GM19043 (cell line): ENCODE results near the gene CCDC40.

Experiments used
- ATAC-seq: cut with Tn5 transposase; IDR thresholded peaks from one replicate; pipeline ENCODE4 v1.9.1; 2021; ENCODE audit warnings: low read depth; ENCODE audit not compliant: unreplicated experiment

The CCDC40 gene

DNA sequence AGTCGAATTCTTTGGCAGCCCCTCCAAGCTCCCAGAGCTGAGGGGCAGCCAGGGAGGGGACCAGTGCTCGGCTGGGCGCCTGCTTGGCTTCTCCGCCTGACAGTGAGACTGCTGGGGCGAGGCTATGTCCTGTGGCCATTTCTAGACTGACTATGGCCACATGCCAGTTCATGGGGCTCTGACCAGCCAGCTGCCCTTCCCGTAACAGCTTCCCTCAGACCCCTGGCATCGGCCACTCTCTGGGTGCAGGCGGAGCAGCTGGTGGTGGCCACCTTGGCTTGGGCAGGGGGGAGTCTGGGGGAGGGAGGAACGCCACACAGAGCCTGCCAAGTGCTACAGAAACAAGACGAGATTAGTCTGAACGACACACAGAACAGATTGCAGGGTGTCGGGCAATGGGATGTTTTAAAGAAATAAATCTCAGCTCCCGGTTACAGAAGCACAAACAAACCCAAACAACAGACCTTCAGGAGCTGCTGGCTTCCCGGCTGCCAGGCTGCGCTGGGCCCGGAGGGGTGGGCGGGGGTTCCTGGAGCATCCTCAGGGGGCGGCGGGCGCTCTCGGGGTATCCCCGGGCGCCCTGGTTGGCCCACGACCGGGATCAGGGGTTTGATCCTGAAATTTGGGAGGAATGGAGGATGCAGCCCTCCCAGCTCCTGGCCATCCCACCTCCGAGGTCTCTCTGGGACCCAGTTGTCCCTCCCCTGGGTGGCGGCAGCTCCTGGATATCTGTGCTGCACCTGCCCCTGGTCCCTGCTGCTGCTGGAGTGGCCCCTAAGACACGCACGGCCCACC is 35.3 kb upstream of the CCDC40 start:
- ATAC-seq: no peak

- ATAC-seq: no peak
Measured at GRCh38 chr17:80002070-80002641, 34.3 kb upstream of the CCDC40 start.

DNA sequence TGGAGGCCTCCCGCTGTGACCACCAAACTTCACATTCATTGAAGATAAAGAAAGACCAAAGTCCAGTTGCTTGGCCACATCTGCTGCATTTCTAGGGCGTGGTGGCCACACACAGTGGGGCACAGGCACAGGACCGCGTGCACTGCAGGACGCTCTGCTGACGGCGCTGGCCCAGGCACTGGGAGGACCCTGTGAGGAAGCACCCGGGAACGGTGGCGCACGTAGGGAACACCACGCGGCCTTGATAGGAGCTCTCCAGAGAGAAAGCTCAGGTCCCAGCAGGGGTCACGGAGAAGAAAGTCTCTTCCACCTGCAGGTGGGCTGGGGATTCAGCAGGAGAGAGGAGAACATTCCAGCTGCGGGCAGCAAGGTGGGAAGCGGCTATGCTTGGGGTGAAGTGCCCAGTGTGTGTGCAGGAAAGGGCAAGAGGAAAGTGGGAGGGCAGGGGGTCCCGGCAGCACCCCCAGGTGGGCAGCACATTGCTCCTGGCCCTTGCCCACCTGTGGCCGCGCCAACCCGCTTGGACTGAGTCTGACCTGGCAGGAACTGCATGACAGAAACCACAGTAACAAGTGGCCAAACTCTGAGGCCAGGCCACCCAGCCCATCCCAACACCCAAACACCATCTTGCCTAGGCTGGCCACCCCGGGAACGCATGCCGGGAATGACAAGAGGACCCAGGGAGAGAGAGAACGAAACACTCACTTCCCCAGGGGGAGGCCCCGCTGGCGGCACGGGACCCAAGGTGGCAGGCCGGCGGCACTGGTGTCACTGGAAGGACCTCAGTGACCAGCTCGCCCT is 33.6 kb upstream of the CCDC40 start:
- ATAC-seq: no peak

DNA sequence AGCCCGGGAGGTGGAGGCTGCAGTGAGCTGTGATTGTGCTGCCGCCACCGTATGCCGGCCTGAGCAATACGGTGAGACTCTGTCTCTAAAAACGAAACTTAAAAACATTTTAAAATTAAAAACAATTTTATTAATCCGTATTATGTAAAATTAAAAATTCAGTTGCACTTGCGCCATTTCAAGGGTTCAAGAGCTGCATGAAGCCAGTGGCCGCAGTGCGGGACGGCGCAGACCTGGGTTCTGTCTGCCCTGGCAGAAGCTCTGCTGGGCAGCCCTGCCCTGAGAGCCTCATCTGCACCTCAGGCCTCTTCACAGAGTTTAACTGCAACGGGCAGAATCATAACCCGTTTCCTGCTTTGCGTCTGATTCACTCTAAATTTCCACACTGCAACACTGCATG is 32.5 kb upstream of the CCDC40 start:
- no peak for ATAC-seq

GRCh38 chr17:80005360-80006338 is 30.8 kb upstream of the CCDC40 start:
- no peak for ATAC-seq

DNA sequence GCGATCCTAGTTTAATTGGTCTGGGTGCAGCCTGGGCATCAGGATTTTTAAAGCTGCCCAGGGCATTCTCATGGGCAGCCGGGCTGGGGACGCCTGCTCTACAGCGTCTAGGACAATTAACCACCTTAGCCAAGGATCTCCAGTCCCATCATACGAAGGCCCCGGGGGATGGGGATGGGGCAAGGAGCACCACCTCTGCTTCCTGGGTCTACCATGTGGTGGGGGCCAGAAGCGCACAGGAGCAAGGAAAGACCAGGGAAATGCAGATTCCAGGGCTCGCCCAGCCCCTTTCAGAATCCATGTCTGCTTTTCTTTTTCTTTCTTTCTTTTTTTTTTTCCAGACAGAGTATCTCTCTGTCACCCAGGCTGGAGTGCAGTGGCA is 30.1 kb upstream of the CCDC40 start:
- ATAC-seq: no peak

DNA sequence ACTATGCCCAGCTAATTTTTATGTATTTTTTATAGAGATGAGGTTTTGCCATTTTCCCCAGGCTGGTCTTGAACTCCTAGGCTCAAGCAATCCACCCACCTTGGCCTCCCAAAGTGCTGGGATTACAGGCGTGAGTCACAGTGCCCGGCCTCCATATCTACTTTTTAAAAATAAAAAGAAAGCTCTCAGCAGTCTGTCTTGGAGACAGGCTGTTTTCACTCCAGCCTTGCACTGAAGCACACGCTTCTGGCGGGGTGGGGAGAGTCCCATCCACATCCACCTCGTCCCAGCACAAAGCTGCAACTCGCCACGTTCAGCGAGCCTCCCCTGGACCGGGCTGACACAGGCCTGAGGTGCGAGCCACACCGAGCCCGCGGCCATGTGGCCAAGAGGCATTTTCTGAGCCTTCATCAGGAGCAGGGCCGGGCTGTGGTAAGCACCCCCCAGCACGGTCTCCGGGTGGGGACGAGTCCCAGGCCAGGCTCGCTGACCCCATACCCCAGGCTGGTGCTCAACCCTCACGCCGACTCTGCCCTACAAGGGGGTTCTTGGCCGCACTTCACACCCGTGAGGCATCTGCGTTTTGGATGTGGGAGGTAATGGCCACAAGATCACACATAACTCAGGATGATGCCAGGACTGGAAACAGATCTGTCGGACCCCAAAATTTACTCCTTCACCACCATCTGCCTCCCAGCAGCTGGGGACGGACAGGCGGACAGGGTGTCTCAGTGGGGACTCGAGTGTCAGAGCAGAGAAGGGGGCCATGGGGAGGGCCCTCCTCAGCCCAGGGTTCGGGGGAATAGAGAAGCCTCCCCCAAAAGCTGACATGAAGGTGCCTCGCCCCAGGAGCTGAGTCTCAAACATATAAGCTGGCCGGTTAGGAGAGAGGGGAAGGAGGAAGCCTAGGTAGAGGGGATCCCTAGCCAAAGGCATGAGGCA is 29.4 kb upstream of the CCDC40 start:
- no peak for ATAC-seq

GRCh38 chr17:80007939-80008338 is 28.5 kb upstream of the CCDC40 start:
- ATAC-seq: no peak

DNA sequence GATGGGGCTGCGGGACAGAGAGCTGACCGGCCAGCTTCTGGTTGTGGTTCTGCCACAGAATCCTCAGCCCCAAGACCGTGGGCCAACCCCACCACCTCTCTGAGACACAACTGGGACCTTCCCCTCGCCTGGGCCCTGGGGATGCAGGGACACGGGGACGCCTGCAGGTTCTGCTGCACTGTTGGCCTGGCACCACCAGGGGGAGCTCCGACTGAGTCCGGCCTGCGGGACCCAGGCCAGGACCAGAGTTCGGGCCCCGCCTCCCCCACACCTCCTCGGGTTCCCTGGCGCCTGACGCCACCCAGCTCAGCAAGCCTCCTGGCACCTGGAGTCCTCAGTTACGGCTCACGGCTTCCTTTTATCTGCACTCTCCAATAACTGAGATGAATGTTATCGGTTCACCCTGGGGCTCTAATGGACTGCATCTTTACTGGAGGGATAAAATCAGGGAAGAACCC is 28.0 kb upstream of the CCDC40 start:
- no peak for ATAC-seq

GRCh38 chr17:80008848-80009247 is 27.6 kb upstream of the CCDC40 start:
- no peak for ATAC-seq

DNA sequence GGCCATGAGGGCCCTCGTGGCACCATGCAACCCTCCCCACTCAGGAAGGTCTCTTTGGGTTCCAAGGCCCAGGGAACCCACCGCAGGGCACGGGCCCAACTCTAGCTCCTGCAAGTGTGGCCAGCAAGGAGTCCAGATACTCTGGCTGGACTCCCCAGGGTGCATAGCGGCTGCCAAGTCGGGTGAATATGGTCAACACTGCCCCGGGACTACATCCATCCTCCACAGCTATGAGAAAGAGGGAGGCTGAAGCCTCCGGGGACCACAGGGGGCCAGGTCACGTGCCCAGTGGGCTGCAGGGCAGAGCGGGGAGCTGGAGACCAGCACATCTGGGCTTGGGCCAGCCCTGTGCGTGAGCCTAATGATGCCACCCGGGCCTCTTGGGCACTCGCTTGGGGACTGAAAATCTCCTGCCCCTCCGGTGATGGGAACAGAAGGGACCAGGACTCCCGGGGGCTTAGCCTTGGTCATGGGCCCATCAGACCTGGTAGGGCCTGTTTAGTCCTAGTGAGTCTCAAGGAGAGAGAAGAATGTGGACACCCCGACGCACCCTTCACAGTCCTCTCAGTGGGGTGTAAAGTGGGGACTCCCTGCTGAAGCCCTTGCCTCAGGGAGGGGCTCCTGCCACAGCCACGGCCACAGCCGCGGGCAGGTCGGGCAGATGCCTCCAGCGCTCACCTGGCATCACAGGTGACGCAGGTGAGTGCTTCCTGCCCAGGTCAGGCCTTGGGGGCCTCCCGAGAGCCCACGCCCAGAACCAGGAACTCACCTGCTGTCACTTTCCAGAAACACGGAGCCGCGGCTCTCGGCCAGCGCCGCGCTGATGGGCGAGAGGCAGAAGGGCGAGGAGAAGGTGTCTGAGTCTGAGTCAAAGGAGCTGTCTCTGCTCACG is 26.8 kb upstream of the CCDC40 start:
- ATAC-seq: no peak

- ATAC-seq: no peak
Measured at GRCh38 chr17:80010283-80010858, 26.1 kb upstream of the CCDC40 start.

GRCh38 chr17:80011989-80012555 is 24.4 kb upstream of the CCDC40 start:
- ATAC-seq: no peak

DNA sequence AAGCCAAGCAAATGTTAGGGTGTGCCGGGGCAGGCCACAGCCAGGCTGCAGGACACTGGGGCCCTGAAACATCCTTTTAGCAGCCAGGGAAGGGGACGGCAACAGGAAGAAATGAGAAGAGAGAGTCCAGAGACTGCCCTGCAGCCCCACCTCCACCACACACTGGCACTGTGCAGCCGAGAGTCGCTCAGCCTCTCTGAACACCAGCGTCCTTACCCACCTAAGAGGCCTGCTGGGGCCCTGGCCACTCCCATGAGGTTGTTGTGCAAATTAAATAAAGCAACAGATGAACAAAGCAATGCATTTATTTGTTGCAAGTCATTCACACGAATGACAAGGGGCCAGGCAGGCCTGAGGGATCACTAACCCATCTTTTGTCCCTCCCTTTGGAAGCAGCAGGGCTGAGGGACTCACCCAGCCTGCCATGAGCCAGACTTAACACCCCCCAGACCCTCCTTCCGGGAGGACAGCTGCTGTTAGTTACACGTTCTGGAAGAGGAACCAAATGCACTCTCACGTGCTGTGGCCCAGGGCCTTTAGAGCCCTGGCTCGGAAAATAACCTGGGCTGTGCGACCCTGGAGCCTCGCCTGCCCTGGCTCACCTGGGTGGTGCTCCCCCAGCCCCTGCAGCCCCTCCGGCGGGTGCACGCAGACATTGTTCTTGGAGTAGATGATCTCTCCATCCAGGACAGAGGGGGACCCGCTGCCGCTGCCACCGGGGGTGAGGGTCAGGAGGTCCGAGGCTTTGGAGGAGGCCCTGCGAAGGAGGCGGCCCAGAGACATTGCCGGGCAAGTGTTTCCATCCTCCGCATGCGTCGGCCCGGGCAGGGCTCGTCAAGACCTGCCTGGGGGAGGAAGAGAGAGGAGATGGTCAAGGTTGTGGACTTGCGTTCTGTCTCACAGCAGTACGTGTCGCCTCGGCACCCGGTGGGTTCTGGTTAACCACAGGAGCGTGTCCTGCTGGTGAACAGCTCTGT is 23.4 kb upstream of the CCDC40 start:
- ATAC-seq: no peak

DNA sequence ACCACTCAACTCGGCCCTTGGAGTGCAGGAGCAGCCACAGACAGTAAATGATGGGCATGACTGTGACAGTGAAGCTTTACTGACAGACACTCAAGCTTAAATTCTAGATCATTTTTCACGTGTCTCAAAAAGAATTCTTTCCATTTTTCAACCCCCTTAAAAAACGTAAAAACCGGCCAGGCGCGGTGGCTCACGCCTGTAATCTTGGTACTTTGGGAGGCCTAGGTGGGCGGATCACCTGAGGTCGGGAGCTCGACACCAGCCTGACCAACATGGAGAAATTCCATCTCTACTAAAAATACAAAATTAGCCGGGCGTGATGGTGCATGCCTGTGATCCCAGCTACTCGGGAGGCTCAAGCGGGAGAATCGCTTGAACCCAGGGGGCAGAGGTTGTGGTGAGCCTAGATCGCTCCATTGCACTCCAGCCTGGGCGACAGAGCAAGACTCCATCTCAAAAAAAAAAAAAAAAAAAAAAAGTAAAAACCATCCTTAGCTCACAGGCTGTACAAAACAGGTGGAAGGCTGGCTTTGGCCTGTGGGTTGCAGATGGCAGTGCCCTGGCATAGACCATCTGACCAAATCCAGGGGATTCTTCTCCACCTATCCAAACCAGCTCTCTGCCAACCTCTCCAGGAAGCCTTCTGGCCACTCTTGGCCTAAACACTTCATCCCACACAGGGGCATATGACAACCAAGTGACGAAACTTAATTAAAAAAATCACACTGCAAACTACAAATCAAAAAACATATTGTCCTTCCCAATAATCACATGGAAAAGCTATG is 19.0 kb upstream of the CCDC40 start:
- no peak for ATAC-seq
